Omental fat pad (tissue), 4 donors: ENCODE measurements around the gene ACOX2. TPM values are rescaled to one million over a fixed set of nuclear protein-coding genes. Genes with fewer than 3 reads are reported as not detected.

Experiments
- ATAC-seq: fragments of 150-250 bp; one replicate; pipeline ENCODE4 v1.9.1; 2016; ENCODE audit warnings: mild to moderate bottlenecking, moderate library complexity; ENCODE audit not compliant: low FRiP score
- DNase-seq: peaks from one replicate; pipeline ENCODE4 v3.0.0-alpha.2; 2019; ENCODE audit warnings: low spot score
- total RNA-seq, 4 donors: library from RNA; depleted of rRNA; stranded (reverse); fragments of >200 nt; gene quantifications; one replicate each; pipeline ENCODE4 v1.1.0, GENCODE V29; 2016
- TF ChIP-seq, protein P1 (sequence below), 3 donors: fragments of 450-650 bp; IDR thresholded peaks; one replicate each; pipeline ENCODE4 v1.5.1; 2016 to 2017; ENCODE audit warnings: antibody characterized with exemption in 3 of 3, mild to moderate bottlenecking in 3 of 3, moderate library complexity in 2 of 3

The ACOX2 gene
- 10 to 100 TPM; 10.4 to 26.8 (median 15.3) TPM for total RNA-seq

DNA sequence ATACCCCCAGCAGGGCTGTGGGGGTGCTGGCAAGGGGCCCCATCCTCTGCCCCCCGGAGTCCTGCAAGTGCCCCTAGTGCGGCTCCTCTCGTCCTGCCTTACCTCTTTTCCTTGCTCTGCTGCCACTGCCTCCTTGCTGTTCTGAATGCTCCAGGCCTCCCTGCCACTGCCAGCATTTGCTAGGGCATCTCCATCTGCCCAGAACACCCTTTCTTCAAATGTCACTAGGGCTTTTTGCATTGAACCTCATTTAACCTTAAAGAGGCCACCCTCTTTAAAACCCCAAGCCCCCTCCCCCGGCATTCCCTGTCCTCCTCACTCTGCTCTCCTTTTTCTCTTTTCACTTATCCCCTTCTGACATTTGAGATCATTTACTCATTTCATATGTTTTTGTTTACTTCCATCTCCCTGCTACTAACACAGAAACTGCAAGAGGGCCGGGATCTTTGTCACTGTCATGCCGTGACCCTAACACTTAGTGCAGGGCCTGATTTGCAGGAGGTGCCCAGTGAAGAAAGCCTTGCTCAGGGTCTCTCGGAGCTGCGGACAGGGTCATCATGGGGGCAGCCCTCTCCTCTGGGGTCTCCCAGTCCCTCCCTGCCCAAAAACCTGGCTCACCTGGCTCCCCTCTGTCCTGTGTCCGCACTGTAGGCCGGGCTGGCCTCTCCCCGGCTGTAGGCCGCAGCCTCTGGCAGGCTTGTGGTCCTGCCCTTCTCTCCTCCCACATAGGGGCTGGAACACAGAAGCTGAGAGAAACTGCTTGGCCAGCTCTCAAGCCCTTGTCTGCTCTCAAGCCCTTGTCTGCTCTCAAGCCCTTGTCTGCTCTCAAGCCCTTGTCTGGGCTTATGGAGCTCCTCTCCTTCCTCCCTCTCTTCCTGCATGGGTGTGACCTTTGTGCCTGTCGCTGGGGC lies at the start of gene ACOX2:
TSS of gene ACOX2 (minus strand) at position 690 of the 911 bp plus-strand sequence. CDS start 2,084 bp downstream, outside the sequence.
- peak; percentile 91 for ATAC-seq
- TF ChIP-seq, protein P1, sequence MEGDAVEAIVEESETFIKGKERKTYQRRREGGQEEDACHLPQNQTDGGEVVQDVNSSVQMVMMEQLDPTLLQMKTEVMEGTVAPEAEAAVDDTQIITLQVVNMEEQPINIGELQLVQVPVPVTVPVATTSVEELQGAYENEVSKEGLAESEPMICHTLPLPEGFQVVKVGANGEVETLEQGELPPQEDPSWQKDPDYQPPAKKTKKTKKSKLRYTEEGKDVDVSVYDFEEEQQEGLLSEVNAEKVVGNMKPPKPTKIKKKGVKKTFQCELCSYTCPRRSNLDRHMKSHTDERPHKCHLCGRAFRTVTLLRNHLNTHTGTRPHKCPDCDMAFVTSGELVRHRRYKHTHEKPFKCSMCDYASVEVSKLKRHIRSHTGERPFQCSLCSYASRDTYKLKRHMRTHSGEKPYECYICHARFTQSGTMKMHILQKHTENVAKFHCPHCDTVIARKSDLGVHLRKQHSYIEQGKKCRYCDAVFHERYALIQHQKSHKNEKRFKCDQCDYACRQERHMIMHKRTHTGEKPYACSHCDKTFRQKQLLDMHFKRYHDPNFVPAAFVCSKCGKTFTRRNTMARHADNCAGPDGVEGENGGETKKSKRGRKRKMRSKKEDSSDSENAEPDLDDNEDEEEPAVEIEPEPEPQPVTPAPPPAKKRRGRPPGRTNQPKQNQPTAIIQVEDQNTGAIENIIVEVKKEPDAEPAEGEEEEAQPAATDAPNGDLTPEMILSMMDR (IDR thresholded peaks at IDR 0.05), result no peak
- no peak for DNase-seq

GRCh38 chr3:58585994-58586393 lies 49.0 kb upstream of the ACOX2 start:
- ATAC-seq (no peak), DNase-seq (no peak)
- TF ChIP-seq, protein P1 (IDR thresholded peaks at IDR 0.05), result no peak

- DNase-seq, result peak; percentile 38
- TF ChIP-seq, protein P1 (IDR thresholded peaks at IDR 0.05), result peak in 1 of 3 donors; percentile 76
- peak; percentile 92 for ATAC-seq
Observed at GRCh38 chr3:58585005-58585786, 48.2 kb upstream of the ACOX2 start.

DNA sequence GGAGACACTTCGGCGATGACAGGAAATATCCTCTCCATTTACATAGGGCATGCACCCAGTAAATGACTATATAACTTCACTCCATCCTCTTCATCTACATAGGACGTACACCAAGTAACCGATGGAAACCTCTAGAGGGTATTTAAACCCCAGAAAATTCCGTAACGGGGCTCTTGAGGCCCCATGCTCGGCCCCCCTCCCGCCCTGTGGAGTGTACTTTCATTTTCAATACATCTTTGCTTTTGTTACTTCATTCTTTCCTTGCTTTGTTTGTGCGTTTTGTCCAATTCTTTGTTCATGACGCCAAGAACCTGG lies 47.7 kb upstream of the ACOX2 start:
- TF ChIP-seq, protein P1 (IDR thresholded peaks at IDR 0.05), result no peak
- DNase-seq (no peak), ATAC-seq (no peak)

GRCh38 chr3:58581328-58582091 lies 44.5 kb upstream of the ACOX2 start:
- TF ChIP-seq, protein P1 (IDR thresholded peaks at IDR 0.05), result no peak
- no peak for ATAC-seq
- DNase-seq, result no peak

- ATAC-seq, result no peak
- no peak for DNase-seq
- TF ChIP-seq, protein P1 (IDR thresholded peaks at IDR 0.05), result no peak
Observed at GRCh38 chr3:58580826-58581327, 43.9 kb upstream of the ACOX2 start.
